Measurements from ENCODE around the gene MED27.
A peak's percentile ranks its signal among the peaks of the same experiment; 100 is the strongest.
"Not testable (repeated sequence)": the region's sequence is repeated elsewhere in the genome, so short reads cannot be mapped to it uniquely, and the experiment has no call there.

The MED27 gene

GRCh38 chr9:132026932-132027585 lies 52.6 kb downstream of the MED27 start:
- DNase-seq, result peak; percentile 19
- in situ Hi-C loops (cut with HindIII; ENCODE audit: low pct_ligation_motif_present, low pct_unique_long_range_greater_than_20kb, low sequenced_read_pairs), result no loop called here

- DNase-seq, result no peak
- in situ Hi-C loops (cut with HindIII; ENCODE audit: low pct_ligation_motif_present, low pct_unique_long_range_greater_than_20kb, low sequenced_read_pairs), result no loop called here
Observed at GRCh38 chr9:132025766-132026165, 53.9 kb downstream of the MED27 start.

- DNase-seq, result no peak
- in situ Hi-C loops (cut with HindIII; ENCODE audit: low pct_ligation_motif_present, low pct_unique_long_range_greater_than_20kb, low sequenced_read_pairs), result no loop called here
Observed at GRCh38 chr9:132024589-132024988, 55.1 kb downstream of the MED27 start.

- no peak for DNase-seq
- in situ Hi-C loops (cut with HindIII; ENCODE audit: low pct_ligation_motif_present, low pct_unique_long_range_greater_than_20kb, low sequenced_read_pairs), result no loop called here
Observed at GRCh38 chr9:132023419-132024180, 56.1 kb downstream of the MED27 start.

- in situ Hi-C loops (cut with HindIII; ENCODE audit: low pct_ligation_motif_present, low pct_unique_long_range_greater_than_20kb, low sequenced_read_pairs), result no loop called here
- DNase-seq, result no peak
Observed at GRCh38 chr9:132020820-132021510, 58.7 kb downstream of the MED27 start.

GRCh38 chr9:132020272-132020671 lies 59.4 kb downstream of the MED27 start:
- in situ Hi-C loops (cut with HindIII; ENCODE audit: low pct_ligation_motif_present, low pct_unique_long_range_greater_than_20kb, low sequenced_read_pairs), result no loop called here
- no peak for DNase-seq

GRCh38 chr9:132019702-132020101 lies 60.0 kb downstream of the MED27 start:
- DNase-seq, result no peak
- in situ Hi-C loops (cut with HindIII; ENCODE audit: low pct_ligation_motif_present, low pct_unique_long_range_greater_than_20kb, low sequenced_read_pairs), result no loop called here

GRCh38 chr9:132018957-132019405 lies 60.7 kb downstream of the MED27 start:
- in situ Hi-C loops (cut with HindIII; ENCODE audit: low pct_ligation_motif_present, low pct_unique_long_range_greater_than_20kb, low sequenced_read_pairs), result no loop called here
- no peak for DNase-seq

- in situ Hi-C loops (cut with HindIII; ENCODE audit: low pct_ligation_motif_present, low pct_unique_long_range_greater_than_20kb, low sequenced_read_pairs), result no loop called here
- DNase-seq, result no peak
Observed at GRCh38 chr9:132016456-132016855, 63.2 kb downstream of the MED27 start.

- no peak for DNase-seq
Observed at GRCh38 chr9:132015866-132016265, 63.8 kb downstream of the MED27 start.

GRCh38 chr9:132014218-132014805 lies 65.4 kb downstream of the MED27 start:
- in situ Hi-C loops (cut with HindIII; ENCODE audit: low pct_ligation_motif_present, low pct_unique_long_range_greater_than_20kb, low sequenced_read_pairs), result no loop called here
- no peak for DNase-seq

More at GRCh38 chr9:132015866-132016265, 63.8 kb downstream of the MED27 start:
- in situ Hi-C loops (cut with HindIII; ENCODE audit: low pct_ligation_motif_present, low pct_unique_long_range_greater_than_20kb, low sequenced_read_pairs), result no loop called here

GRCh38 chr9:132012704-132013357 lies 66.8 kb downstream of the MED27 start:
- in situ Hi-C loops (cut with HindIII; ENCODE audit: low pct_ligation_motif_present, low pct_unique_long_range_greater_than_20kb, low sequenced_read_pairs), result no loop called here
- DNase-seq, result no peak

- in situ Hi-C loops (cut with HindIII; ENCODE audit: low pct_ligation_motif_present, low pct_unique_long_range_greater_than_20kb, low sequenced_read_pairs), result no loop called here
- no peak for DNase-seq
Observed at GRCh38 chr9:132011896-132012295, 67.8 kb downstream of the MED27 start.

- no peak for DNase-seq
- in situ Hi-C loops (cut with HindIII; ENCODE audit: low pct_ligation_motif_present, low pct_unique_long_range_greater_than_20kb, low sequenced_read_pairs), result no loop called here
Observed at GRCh38 chr9:132011309-132011708, 68.4 kb downstream of the MED27 start.

GRCh38 chr9:132010201-132010600 lies 69.5 kb downstream of the MED27 start:
- DNase-seq; in situ Hi-C loops (cut with HindIII; ENCODE audit: low pct_ligation_motif_present, low pct_unique_long_range_greater_than_20kb, low sequenced_read_pairs): not testable (repeated sequence)

GRCh38 chr9:132008855-132009812 lies 70.5 kb downstream of the MED27 start:
- DNase-seq, result no peak
- in situ Hi-C loops (cut with HindIII; ENCODE audit: low pct_ligation_motif_present, low pct_unique_long_range_greater_than_20kb, low sequenced_read_pairs), result no loop called here

- DNase-seq, result peak; percentile 56
- in situ Hi-C loops (cut with HindIII; ENCODE audit: low pct_ligation_motif_present, low pct_unique_long_range_greater_than_20kb, low sequenced_read_pairs), result no loop called here
Observed at GRCh38 chr9:132008184-132008803, 71.4 kb downstream of the MED27 start.

Data from ACHN (cell line).